Measurements from ENCODE around the gene NAA60.

Gene NAA60

DNA sequence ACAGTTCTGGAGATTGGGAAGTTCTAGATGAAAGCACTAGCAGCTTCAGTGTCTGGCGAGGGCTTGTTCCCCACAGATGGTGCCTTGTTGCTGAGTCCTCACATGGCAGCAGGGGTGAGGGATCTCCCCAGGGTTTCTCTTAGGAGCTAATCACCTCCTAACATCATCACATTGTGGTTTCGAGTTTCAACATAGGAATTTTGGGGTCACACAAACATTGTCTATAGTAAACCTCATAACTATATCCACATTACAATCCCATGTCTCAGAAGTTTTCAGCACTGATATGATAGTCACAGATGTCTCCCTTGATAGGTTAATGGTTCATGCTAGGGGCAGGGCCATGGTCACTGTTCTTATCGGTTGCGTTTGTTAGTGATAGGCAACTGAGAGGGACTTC lies 71.1 kb downstream of the NAA60 start:
- H3K79me2 ChIP-seq (ENCODE audit: insufficient read depth, low read length) = no peaks in the 10 kb centered on the region
- no peaks in the 10 kb centered on the region for H3K4me1 ChIP-seq (ENCODE audit: insufficient read depth, low read length, poor library complexity, severe bottlenecking)
- no peaks in the 10 kb centered on the region for H3F3A ChIP-seq (ENCODE audit: low read depth)
- H3K9ac ChIP-seq (ENCODE audit: low read depth, low read length, poor library complexity, severe bottlenecking) = no peak overlapping the region
- no peaks in the 10 kb centered on the region for H3K27me3 ChIP-seq (ENCODE audit: insufficient read depth, low read length, poor library complexity, severe bottlenecking)
- no peaks in the 10 kb centered on the region for H3K36me3 ChIP-seq (ENCODE audit: insufficient read depth, low read length)
- TF ChIP-seq EZH2phosphoT487 (IDR thresholded peaks at IDR 0.05; ENCODE audit: borderline replicate concordance) = no peak
- TF ChIP-seq, protein P1, sequence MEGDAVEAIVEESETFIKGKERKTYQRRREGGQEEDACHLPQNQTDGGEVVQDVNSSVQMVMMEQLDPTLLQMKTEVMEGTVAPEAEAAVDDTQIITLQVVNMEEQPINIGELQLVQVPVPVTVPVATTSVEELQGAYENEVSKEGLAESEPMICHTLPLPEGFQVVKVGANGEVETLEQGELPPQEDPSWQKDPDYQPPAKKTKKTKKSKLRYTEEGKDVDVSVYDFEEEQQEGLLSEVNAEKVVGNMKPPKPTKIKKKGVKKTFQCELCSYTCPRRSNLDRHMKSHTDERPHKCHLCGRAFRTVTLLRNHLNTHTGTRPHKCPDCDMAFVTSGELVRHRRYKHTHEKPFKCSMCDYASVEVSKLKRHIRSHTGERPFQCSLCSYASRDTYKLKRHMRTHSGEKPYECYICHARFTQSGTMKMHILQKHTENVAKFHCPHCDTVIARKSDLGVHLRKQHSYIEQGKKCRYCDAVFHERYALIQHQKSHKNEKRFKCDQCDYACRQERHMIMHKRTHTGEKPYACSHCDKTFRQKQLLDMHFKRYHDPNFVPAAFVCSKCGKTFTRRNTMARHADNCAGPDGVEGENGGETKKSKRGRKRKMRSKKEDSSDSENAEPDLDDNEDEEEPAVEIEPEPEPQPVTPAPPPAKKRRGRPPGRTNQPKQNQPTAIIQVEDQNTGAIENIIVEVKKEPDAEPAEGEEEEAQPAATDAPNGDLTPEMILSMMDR (conservative IDR thresholded peaks at IDR 0.05; ENCODE audit: low read length) = no peak
- H3K9me3 ChIP-seq (ENCODE audit: insufficient read depth, low read depth, low read length) = no peaks in the 10 kb centered on the region
- no peaks in the 10 kb centered on the region for H3K9me2 ChIP-seq (replicated peaks; ENCODE audit: low read depth, low read length)
- H3K4me3 ChIP-seq (ENCODE audit: low read length, poor library complexity, severe bottlenecking) = no peak overlapping the region
- no peak overlapping the region for H3K4me2 ChIP-seq (ENCODE audit: low read depth, low read length, poor library complexity, severe bottlenecking)
- H4K20me1 ChIP-seq (ENCODE audit: insufficient read depth, low read length, poor library complexity, severe bottlenecking) = no peaks in the 10 kb centered on the region
- H2AFZ ChIP-seq (ENCODE audit: low read length) = no peak overlapping the region

DNA sequence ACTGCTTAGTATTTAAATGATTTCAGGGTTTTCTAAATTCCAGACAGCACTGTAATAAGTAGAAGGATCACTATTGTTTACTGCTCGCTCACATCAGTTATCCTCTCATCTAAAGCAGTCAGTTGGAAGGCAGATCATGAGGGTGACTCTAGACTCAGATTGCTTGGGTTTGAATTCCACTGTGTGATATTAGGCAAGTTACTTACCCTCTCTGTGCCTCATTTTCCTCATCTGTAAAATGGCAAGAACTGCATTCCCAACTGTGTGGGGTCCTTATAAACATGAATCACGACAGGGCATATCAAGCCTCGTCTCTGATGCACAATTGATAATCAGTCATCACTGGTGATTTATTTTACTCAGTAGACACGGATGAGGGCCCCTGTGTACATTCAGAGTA lies 72.4 kb downstream of the NAA60 start:
- H3K4me3 ChIP-seq (ENCODE audit: low read length, poor library complexity, severe bottlenecking) = no peak overlapping the region
- H3K36me3 ChIP-seq (ENCODE audit: insufficient read depth, low read length) = no peaks in the 10 kb centered on the region
- no peaks in the 10 kb centered on the region for H3K4me1 ChIP-seq (ENCODE audit: insufficient read depth, low read length, poor library complexity, severe bottlenecking)
- no peaks in the 10 kb centered on the region for H3K9me3 ChIP-seq (ENCODE audit: insufficient read depth, low read depth, low read length)
- H3K27me3 ChIP-seq (ENCODE audit: insufficient read depth, low read length, poor library complexity, severe bottlenecking) = no peaks in the 10 kb centered on the region
- H2AFZ ChIP-seq (ENCODE audit: low read length) = no peak overlapping the region
- H3K4me2 ChIP-seq (ENCODE audit: low read depth, low read length, poor library complexity, severe bottlenecking) = no peak overlapping the region
- no peaks in the 10 kb centered on the region for H3F3A ChIP-seq (ENCODE audit: low read depth)
- no peak for TF ChIP-seq EZH2phosphoT487 (IDR thresholded peaks at IDR 0.05; ENCODE audit: borderline replicate concordance)
- TF ChIP-seq, protein P1 (conservative IDR thresholded peaks at IDR 0.05; ENCODE audit: low read length) = no peak
- no peak overlapping the region for H3K9ac ChIP-seq (ENCODE audit: low read depth, low read length, poor library complexity, severe bottlenecking)
- no peaks in the 10 kb centered on the region for H3K9me2 ChIP-seq (replicated peaks; ENCODE audit: low read depth, low read length)
- no peaks in the 10 kb centered on the region for H3K79me2 ChIP-seq (ENCODE audit: insufficient read depth, low read length)
- H4K20me1 ChIP-seq (ENCODE audit: insufficient read depth, low read length, poor library complexity, severe bottlenecking) = no peaks in the 10 kb centered on the region

DNA sequence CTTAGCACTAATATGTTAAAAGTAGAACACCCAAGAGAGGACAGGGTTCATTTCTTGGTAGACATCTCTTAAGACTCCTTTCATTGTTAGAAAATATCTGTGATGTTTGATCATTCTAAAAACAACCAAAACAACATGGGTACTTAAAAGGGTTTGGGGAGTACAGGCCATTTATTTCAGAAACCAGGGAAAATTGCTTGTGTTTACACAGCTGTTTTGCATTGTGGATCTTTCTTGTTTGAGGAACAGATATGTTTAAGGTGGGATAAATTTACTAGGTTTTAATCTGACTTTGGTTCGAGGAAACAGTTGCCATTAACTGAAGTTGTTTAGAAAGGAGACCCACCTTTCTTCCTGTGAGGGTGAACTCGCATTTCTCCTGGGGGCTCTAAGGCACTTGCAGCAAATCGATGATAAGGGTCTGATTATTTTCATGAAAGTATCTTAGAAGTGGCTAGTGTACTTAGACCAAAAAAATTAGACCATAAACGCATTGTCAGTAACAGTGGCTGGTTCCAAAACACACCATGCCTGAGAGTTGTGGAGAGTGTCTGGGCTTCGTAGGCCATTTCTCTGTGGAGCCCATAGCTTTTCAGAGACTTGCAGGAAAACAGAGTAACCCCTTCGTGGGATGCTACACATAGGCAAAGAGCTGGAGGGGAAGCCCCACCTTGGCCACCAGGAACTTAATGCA lies 75.0 kb downstream of the NAA60 start:
- H3K79me2 ChIP-seq (ENCODE audit: insufficient read depth, low read length) = no peaks in the 10 kb centered on the region
- no peak overlapping the region for H3K9ac ChIP-seq (ENCODE audit: low read depth, low read length, poor library complexity, severe bottlenecking)
- no peaks in the 10 kb centered on the region for H3K9me3 ChIP-seq (ENCODE audit: insufficient read depth, low read depth, low read length)
- H4K20me1 ChIP-seq (ENCODE audit: insufficient read depth, low read length, poor library complexity, severe bottlenecking) = no peaks in the 10 kb centered on the region
- H3K4me1 ChIP-seq (ENCODE audit: insufficient read depth, low read length, poor library complexity, severe bottlenecking) = no peaks in the 10 kb centered on the region
- no peaks in the 10 kb centered on the region for H3K27me3 ChIP-seq (ENCODE audit: insufficient read depth, low read length, poor library complexity, severe bottlenecking)
- TF ChIP-seq, protein P1 (conservative IDR thresholded peaks at IDR 0.05; ENCODE audit: low read length) = no peak
- no peak for TF ChIP-seq EZH2phosphoT487 (IDR thresholded peaks at IDR 0.05; ENCODE audit: borderline replicate concordance)
- H3K9me2 ChIP-seq (replicated peaks; ENCODE audit: low read depth, low read length) = no peaks in the 10 kb centered on the region
- no peaks in the 10 kb centered on the region for H3F3A ChIP-seq (ENCODE audit: low read depth)
- no peak overlapping the region for H3K4me3 ChIP-seq (ENCODE audit: low read length, poor library complexity, severe bottlenecking)
- H3K4me2 ChIP-seq (ENCODE audit: low read depth, low read length, poor library complexity, severe bottlenecking) = no peak overlapping the region
- H3K36me3 ChIP-seq (ENCODE audit: insufficient read depth, low read length) = no peaks in the 10 kb centered on the region
- no peak overlapping the region for H2AFZ ChIP-seq (ENCODE audit: low read length)

Measured in Loucy (cell line).